ENCODE measurements around the gene PADI1. TPM values are rescaled to one million over a fixed set of nuclear protein-coding genes. Genes with fewer than 3 reads are reported as not detected.

Gene PADI1
- total RNA-seq, 1 donor from 2014 or later, result not detected

GRCh38 chr1:17214876-17215544, 10.1 kb downstream of the PADI1 start:
- no peak for DNase-seq (ENCODE audit: low spot score)

- no peak for DNase-seq (ENCODE audit: low spot score)
These were observed 10.6 kb downstream of the PADI1 start for GRCh38 chr1:17215545-17215890.

GRCh38 chr1:17216078-17216477, 11.2 kb downstream of the PADI1 start:
- no peak for DNase-seq (ENCODE audit: low spot score)

- DNase-seq (ENCODE audit: low spot score), result no peak
These were observed 12.7 kb downstream of the PADI1 start for GRCh38 chr1:17217607-17218006.

GRCh38 chr1:17218939-17219338, 14.0 kb downstream of the PADI1 start:
- DNase-seq (ENCODE audit: low spot score), result no peak

GRCh38 chr1:17220287-17220686, 15.4 kb downstream of the PADI1 start:
- DNase-seq (ENCODE audit: low spot score), result no peak

- DNase-seq (ENCODE audit: low spot score), result no peak
These were observed 17.6 kb downstream of the PADI1 start for GRCh38 chr1:17222557-17222956.

- DNase-seq (ENCODE audit: low spot score), result no peak
These were observed 19.5 kb downstream of the PADI1 start for GRCh38 chr1:17224434-17224833.

- DNase-seq (ENCODE audit: low spot score), result no peak
These were observed 20.2 kb downstream of the PADI1 start for GRCh38 chr1:17225140-17225539.

GRCh38 chr1:17227358-17227915, 22.5 kb downstream of the PADI1 start:
- DNase-seq (ENCODE audit: low spot score), result no peak

GRCh38 chr1:17228619-17229018, 23.7 kb downstream of the PADI1 start:
- DNase-seq (ENCODE audit: low spot score), result no peak

GRCh38 chr1:17229379-17229778, 24.5 kb downstream of the PADI1 start:
- no peak for DNase-seq (ENCODE audit: low spot score)

- DNase-seq (ENCODE audit: low spot score), result no peak
These were observed 25.2 kb downstream of the PADI1 start for GRCh38 chr1:17230106-17230505.

GRCh38 chr1:17230671-17231310, 25.9 kb downstream of the PADI1 start:
- DNase-seq (ENCODE audit: low spot score), result no peak

- DNase-seq (ENCODE audit: low spot score), result no peak
These were observed 28.1 kb downstream of the PADI1 start for GRCh38 chr1:17232759-17233661.

- peak; percentile 89 for DNase-seq (ENCODE audit: low spot score)
These were observed 28.9 kb downstream of the PADI1 start for GRCh38 chr1:17233675-17234320.

- DNase-seq (ENCODE audit: low spot score), result no peak
These were observed 29.5 kb downstream of the PADI1 start for GRCh38 chr1:17234405-17234804.

- peak; percentile 12 for DNase-seq (ENCODE audit: low spot score)
These were observed 30.4 kb downstream of the PADI1 start for GRCh38 chr1:17235135-17235885.

GRCh38 chr1:17236779-17237560, 32.0 kb downstream of the PADI1 start:
- peak; percentile 88 for DNase-seq (ENCODE audit: low spot score)

- DNase-seq (ENCODE audit: low spot score), result no peak
These were observed 32.6 kb downstream of the PADI1 start for GRCh38 chr1:17237561-17237903.

Data from mucosa of gallbladder (tissue), 1 donor.